Esophagus squamous epithelium (tissue), 4 donors: ENCODE measurements around the gene PIWIL1.

Experiments used
- POLR2A ChIP-seq, 4 donors: fragments of 450-650 bp; IDR thresholded peaks; one replicate each; pipeline ENCODE4 v1.6.1; 2017; ENCODE audit warnings: antibody characterized with exemption in 4 of 4, mild to moderate bottlenecking in 4 of 4, moderate library complexity in 3 of 4
- TF ChIP-seq, protein P1 (sequence below), 6 experiments: fragments of 450-650 bp in 4 of 6; fragments of 200-600 bp in 2 of 6; sonication (generic) in 2 of 6; IDR thresholded peaks; one replicate each; pipeline ENCODE4 v1.5.1; 2016 to 2019; ENCODE audit warnings: antibody characterized with exemption in 6 of 6, mild to moderate bottlenecking in 4 of 6, moderate library complexity in 4 of 6

DNA sequence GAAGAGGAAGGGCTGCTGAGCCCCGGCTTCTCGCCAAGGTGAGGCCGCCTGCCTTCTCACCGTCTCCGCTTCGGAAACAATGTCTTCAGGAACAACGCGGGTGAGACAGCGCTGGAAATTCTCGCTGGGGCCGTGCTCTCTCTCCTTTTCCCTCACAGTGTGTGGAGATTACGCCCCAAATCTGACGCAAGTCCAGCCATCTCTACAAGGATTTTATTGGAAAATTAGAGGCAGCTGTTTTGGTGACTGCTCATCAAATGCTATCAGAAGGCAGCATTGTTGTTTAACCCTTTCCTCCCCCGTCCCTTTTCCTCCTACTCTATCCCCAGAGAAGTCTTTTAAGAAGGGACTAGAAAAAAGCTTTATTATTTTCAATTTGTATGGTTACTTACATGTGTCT, 53.5 kb downstream of the PIWIL1 start:
- TF ChIP-seq, protein P1, sequence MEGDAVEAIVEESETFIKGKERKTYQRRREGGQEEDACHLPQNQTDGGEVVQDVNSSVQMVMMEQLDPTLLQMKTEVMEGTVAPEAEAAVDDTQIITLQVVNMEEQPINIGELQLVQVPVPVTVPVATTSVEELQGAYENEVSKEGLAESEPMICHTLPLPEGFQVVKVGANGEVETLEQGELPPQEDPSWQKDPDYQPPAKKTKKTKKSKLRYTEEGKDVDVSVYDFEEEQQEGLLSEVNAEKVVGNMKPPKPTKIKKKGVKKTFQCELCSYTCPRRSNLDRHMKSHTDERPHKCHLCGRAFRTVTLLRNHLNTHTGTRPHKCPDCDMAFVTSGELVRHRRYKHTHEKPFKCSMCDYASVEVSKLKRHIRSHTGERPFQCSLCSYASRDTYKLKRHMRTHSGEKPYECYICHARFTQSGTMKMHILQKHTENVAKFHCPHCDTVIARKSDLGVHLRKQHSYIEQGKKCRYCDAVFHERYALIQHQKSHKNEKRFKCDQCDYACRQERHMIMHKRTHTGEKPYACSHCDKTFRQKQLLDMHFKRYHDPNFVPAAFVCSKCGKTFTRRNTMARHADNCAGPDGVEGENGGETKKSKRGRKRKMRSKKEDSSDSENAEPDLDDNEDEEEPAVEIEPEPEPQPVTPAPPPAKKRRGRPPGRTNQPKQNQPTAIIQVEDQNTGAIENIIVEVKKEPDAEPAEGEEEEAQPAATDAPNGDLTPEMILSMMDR (IDR thresholded peaks at IDR 0.05) = no peak
- TF ChIP-seq POLR2A (IDR thresholded peaks at IDR 0.05) = no peak
